H1 (cell line): ENCODE data around the gene OLFM1. TPM values are rescaled to one million over a fixed set of nuclear protein-coding genes. Genes with fewer than 3 reads are reported as not detected.

Experiments
- CTCF ChIA-PET: fragments of 300-600 bp; sonication (Branson Sonifier 250); formaldehyde crosslinking; loops from one replicate; lab custom pipeline; 2021; ENCODE audit not compliant: partially characterized antibody; lab: Charles Lee
- POLR2A ChIA-PET: fragments of 300-600 bp; sonication (Branson Sonifier 250); formaldehyde crosslinking; loops from one replicate; lab custom pipeline; 2021; ENCODE audit warnings: inconsistent platforms; ENCODE audit not compliant: partially characterized antibody; lab: Charles Lee
- DNase-seq, 2 experiments: peaks; one replicate each; pipeline versions ENCODE4 v3.0.0 to v3.0.0-alpha.2; 2010 to 2022; ENCODE audit warnings: low spot score in 2 of 2, low read depth in 1 of 2, mixed read lengths in 1 of 2
- FAIRE-seq: peaks from 2 replicates; lab custom pipeline; 2011; peaks lifted over from hg19 to GRCh38; lab: Jason Lieb, UNC
- H2AFZ ChIP-seq: 2 replicates; pipeline ENCODE4 v1.8.1; 2012; ENCODE audit warnings: low read length, inconsistent platforms
- H2AK5ac ChIP-seq: 2 replicates; pipeline ENCODE4 v1.6.1; 2013; ENCODE audit warnings: low read depth, low read length
- H2BK120ac ChIP-seq: replicated peaks from 2 replicates; pipeline ENCODE3; 2013; ENCODE audit warnings: low read depth, low read length, inconsistent platforms
- H2BK12ac ChIP-seq: 2 replicates; pipeline ENCODE4 v1.6.1; 2013; ENCODE audit warnings: low read depth, low read length
- H2BK15ac ChIP-seq: 2 replicates; pipeline ENCODE4 v1.6.1; 2013; ENCODE audit warnings: low read length
- H2BK20ac ChIP-seq: 2 replicates; pipeline ENCODE4 v1.6.1; 2013; ENCODE audit warnings: low read length
- H2BK5ac ChIP-seq: 2 replicates; pipeline ENCODE4 v1.6.1; 2013; ENCODE audit warnings: low read depth, low read length
- H3K14ac ChIP-seq: 2 replicates; pipeline ENCODE4 v1.6.1; 2013; ENCODE audit warnings: inconsistent platforms; ENCODE audit not compliant: insufficient read length
- H3K18ac ChIP-seq: 2 replicates; pipeline ENCODE4 v1.6.1; 2013; ENCODE audit warnings: low read length; ENCODE audit errors: extremely low read depth
- H3K23ac ChIP-seq: 2 replicates; pipeline ENCODE4 v1.6.1; 2013; ENCODE audit warnings: inconsistent platforms; ENCODE audit not compliant: insufficient read length
- H3K23me2 ChIP-seq: 2 replicates; pipeline ENCODE4 v1.6.1; 2013; ENCODE audit warnings: low read depth, low read length
- H3K27ac ChIP-seq: 2 replicates; pipeline ENCODE4 v1.6.1; 2011; ENCODE audit warnings: low read depth, low read length, inconsistent platforms
- H3K27me3 ChIP-seq, 4 experiments: replicated peaks in 1 of 4; 1 replicate in 1 of 4; 2 replicates in 3 of 4; pipeline versions ENCODE4 v1.6.1 to v1.8.1; 2011 to 2013; ENCODE audit warnings: low read length in 3 of 4, mild to moderate bottlenecking in 3 of 4, inconsistent platforms in 2 of 4, mixed read lengths in 2 of 4, moderate library complexity in 1 of 4; ENCODE audit not compliant: control insufficient read depth in 3 of 4, insufficient read depth in 3 of 4; ENCODE audit errors: extremely low read depth in 1 of 4
- H3K36me3 ChIP-seq, 4 experiments: 2 replicates each; pipeline versions ENCODE4 v1.6.1 to v1.8.1; 2011 to 2013; ENCODE audit warnings: mild to moderate bottlenecking in 4 of 4, low read length in 3 of 4, moderate library complexity in 2 of 4, control low read depth in 1 of 4, inconsistent platforms in 1 of 4; ENCODE audit not compliant: insufficient read depth in 4 of 4, control insufficient read depth in 2 of 4
- H3K4ac ChIP-seq: replicated peaks from 2 replicates; pipeline ENCODE3; 2013; ENCODE audit warnings: low read length, low read depth, mixed read lengths, inconsistent platforms; ENCODE audit not compliant: insufficient read length
- H3K4me1 ChIP-seq, 4 experiments: replicated peaks in 1 of 4; 1 replicate in 1 of 4; 2 replicates in 3 of 4; pipeline versions ENCODE4 v1.6.1 to v1.8.1; 2011 to 2013; ENCODE audit warnings: low read length in 3 of 4, inconsistent platforms in 2 of 4, mixed read lengths in 1 of 4; ENCODE audit not compliant: insufficient read depth in 4 of 4, control insufficient read depth in 3 of 4
- H3K4me2 ChIP-seq, 2 experiments: 2 replicates each; pipeline versions ENCODE4 v1.6.1 to v1.8.1; 2011 to 2013; ENCODE audit warnings: low read depth in 2 of 2, low read length in 2 of 2, control low read depth in 1 of 2, inconsistent platforms in 1 of 2, mild to moderate bottlenecking in 1 of 2; ENCODE audit not compliant: insufficient read depth in 1 of 2
- H3K4me3 ChIP-seq, 4 experiments: fragments of 200-600, 300-600 bp in 1 of 4; sonication (generic), shearing (Covaris generic), sonication (Bioruptor Twin) in 1 of 4; 2 replicates each; pipeline versions ENCODE4 v1.5.1 to v1.8.1; 2011 to 2016; ENCODE audit warnings: low read length in 4 of 4, low read depth in 3 of 4, control low read depth in 2 of 4, inconsistent platforms in 2 of 4, mild to moderate bottlenecking in 2 of 4, mixed read lengths in 1 of 4, moderate library complexity in 1 of 4; ENCODE audit not compliant: insufficient read depth in 2 of 4; ENCODE audit errors: extremely low read depth in 1 of 4
- H3K56ac ChIP-seq: replicated peaks from 2 replicates; pipeline ENCODE3; 2013; ENCODE audit warnings: low read depth, mild to moderate bottlenecking, mixed read lengths, low read length, inconsistent platforms; ENCODE audit not compliant: insufficient read length
- H3K79me1 ChIP-seq: 2 replicates; pipeline ENCODE4 v1.6.1; 2013; ENCODE audit warnings: low read depth, low read length, control low read depth
- H3K79me2 ChIP-seq, 2 experiments: 2 replicates each; pipeline versions ENCODE4 v1.6.1 to v1.8.1; 2012 to 2013; ENCODE audit warnings: low read length in 2 of 2, mild to moderate bottlenecking in 2 of 2, inconsistent platforms in 1 of 2; ENCODE audit not compliant: insufficient read depth in 2 of 2, control insufficient read depth in 1 of 2
- H3K9ac ChIP-seq, 4 experiments: replicated peaks in 1 of 4; 1 replicate in 1 of 4; 2 replicates in 3 of 4; pipeline versions ENCODE4 v1.6.1 to v1.8.1; 2011 to 2013; ENCODE audit warnings: low read depth in 3 of 4, low read length in 3 of 4, control low read depth in 2 of 4, mild to moderate bottlenecking in 2 of 4, moderate library complexity in 2 of 4, inconsistent platforms in 1 of 4; ENCODE audit errors: extremely low read depth in 1 of 4
- H3K9me3 ChIP-seq, 2 experiments: 2 replicates each; pipeline versions ENCODE4 v1.6.1 to v1.8.1; 2012 to 2013; ENCODE audit warnings: mild to moderate bottlenecking in 2 of 2, moderate library complexity in 2 of 2, control low read depth in 1 of 2, inconsistent platforms in 1 of 2, low read depth in 1 of 2, low read length in 1 of 2, mixed read lengths in 1 of 2; ENCODE audit not compliant: insufficient read depth in 2 of 2
- H4K20me1 ChIP-seq, 2 experiments: replicated peaks in 1 of 2; 2 replicates each; pipeline versions ENCODE3 to v1.8.1; 2011 to 2013; ENCODE audit warnings: inconsistent platforms in 2 of 2, low read length in 2 of 2, mild to moderate bottlenecking in 1 of 2; ENCODE audit not compliant: insufficient read depth in 2 of 2, control insufficient read depth in 1 of 2
- H4K5ac ChIP-seq: 2 replicates; pipeline ENCODE4 v1.6.1; 2013; ENCODE audit warnings: low read length, low read depth, mixed read lengths, inconsistent platforms; ENCODE audit not compliant: insufficient read length
- H4K8ac ChIP-seq: 2 replicates; pipeline ENCODE4 v1.8.0; 2013; ENCODE audit warnings: mild to moderate bottlenecking, moderate library complexity, low read length, inconsistent platforms; ENCODE audit not compliant: insufficient read depth; ENCODE audit errors: extremely low read depth
- H4K91ac ChIP-seq: replicated peaks from 2 replicates; pipeline ENCODE3; 2013; ENCODE audit warnings: low read length, mixed read lengths, inconsistent platforms; ENCODE audit not compliant: insufficient read length
- USF2 ChIP-seq: IDR thresholded peaks from 2 replicates; pipeline ENCODE4 v1.6.1; 2011; ENCODE audit warnings: low read length, improper control_type of control experiment
- WGBS, 2 experiments: shearing (Covaris generic) in 1 of 2; methylation state at CpG; one replicate each; pipeline versions ENCODE4 v1.1.6 to v1.1.7; 2013 to 2015; ENCODE audit warnings: low lambda C conversion rate in 2 of 2, mixed read lengths in 2 of 2, inconsistent platforms in 1 of 2, low coverage in 1 of 2, missing lambda C conversion rate in 1 of 2; ENCODE audit not compliant: insufficient replicate concordance in 2 of 2, insufficient coverage in 1 of 2, insufficient read length in 1 of 2; ENCODE audit errors: extremely low coverage in 1 of 2, missing lambda C conversion rate in 1 of 2; 5-methylcytosine and 5-hydroxymethylcytosine counted together
- polyA plus RNA-seq, 7 experiments: library from polyadenylated mRNA; depleted of rRNA in 3 of 7; stranded (reverse) in 5 of 7; unstranded in 2 of 7; fragments of >200 nt in 5 of 7; fragments of 200-250 nt in 2 of 7; gene quantifications; 1 replicate in 5 of 7; 2 replicates in 1 of 7; 4 replicates in 1 of 7; pipeline versions ENCODE4 v1.2.1 to v1.2.3, GENCODE V29; 2011 to 2013; ENCODE audit warnings: missing spikeins in 2 of 7, mixed read lengths in 2 of 7
- total RNA-seq: library from RNA; stranded (reverse); fragmentation: NEBNext Ultra II Directional; extraction: Animal tissue kit (Norgen Biotek cat#: 25700); gene quantifications from 2 replicates; pipeline ENCODE4 v1.2.1, GENCODE V29; 2021

Gene OLFM1
- total and polyA plus RNA-seq, 2 of the 8 experiments (the other 6 are each of a cell fraction or from before 2014, with no cell fraction given) = 53.0 to 53.4 TPM

GRCh38 chr9:135087899-135088347 is 455 bp downstream of the OLFM1 start:
- Histone ChIP-seq H2BK5ac (no peak overlapping the region), H3K79me1 (peaks cover 5% of the 10 kb centered on the region), H3K4me3 (peak overlapping the region; percentile 51 to 67 (median 56)), H4K5ac (no peak overlapping the region), H4K91ac (no peak overlapping the region), H3K9ac (peak overlapping the region in 1 of 4 experiments; percentile 57; a peak in 2 of 7 replicates), H3K9me3 (no peaks in the 10 kb centered on the region), H3K27ac (no peak overlapping the region), H4K20me1 (peaks cover 18 to 27% of the 10 kb centered on the region in 2 experiments), H2AFZ (no peak overlapping the region), H3K23me2 (peaks cover 25% of the 10 kb centered on the region), H3K56ac (no peak overlapping the region), H3K14ac (no peak overlapping the region), H2AK5ac (no peak overlapping the region), H2BK20ac (no peak overlapping the region), H3K23ac (no peak overlapping the region), H3K36me3 (peaks cover 0 to 11% (median 10%) of the 10 kb centered on the region in 4 experiments; a peak in 3 of 8 replicates), H2BK15ac (no peak overlapping the region), H3K18ac (no peak overlapping the region), H2BK12ac (no peak overlapping the region; the same call in 1 of the 2 replicates), H3K79me2 (peaks cover 3 to 9% of the 10 kb centered on the region in 2 experiments; a peak in 3 of 4 replicates), H3K27me3 (peaks cover 0 to 17% (median 12%) of the 10 kb centered on the region in 4 experiments; a peak in 5 of 7 replicates), H3K4ac (no peak overlapping the region), H4K8ac (no peak overlapping the region), H2BK120ac (no peak overlapping the region), H3K4me1 (peaks cover 0 to 23% (median 6%) of the 10 kb centered on the region in 4 experiments; a peak in 5 of 7 replicates), H3K4me2 (peak overlapping the region; percentile 66 to 86)
- DNase-seq (peak in 1 of 2 experiments; percentile 64), FAIRE-seq (no peak)
- WGBS, 2 experiments = 4% methylated on average over 11 of the region's 57 CpGs; no CpG with 5 or more reads in 1 of the 2 experiments
- TF ChIP-seq USF2 = no peak
- POLR2A ChIA-PET = interaction anchor here (1.7 kb wide), 1 partner anchor 326 kb away, joined by 4 read pairs; no protein-coding TSS in a partner anchor
- CTCF ChIA-PET = interaction anchor here (0.7 to 12.6 kb wide), 15 partner anchors 9 to 633 kb away, joined by 3 to 137 read pairs (median 4); no protein-coding TSS in a partner anchor
